ENCODE data around the gene HOXA13. TPM values are rescaled to one million over a fixed set of nuclear protein-coding genes. Genes with fewer than 3 reads are reported as not detected.

Gene HOXA13
- total RNA-seq, 1 donor from 2014 or later: not detected

DNA sequence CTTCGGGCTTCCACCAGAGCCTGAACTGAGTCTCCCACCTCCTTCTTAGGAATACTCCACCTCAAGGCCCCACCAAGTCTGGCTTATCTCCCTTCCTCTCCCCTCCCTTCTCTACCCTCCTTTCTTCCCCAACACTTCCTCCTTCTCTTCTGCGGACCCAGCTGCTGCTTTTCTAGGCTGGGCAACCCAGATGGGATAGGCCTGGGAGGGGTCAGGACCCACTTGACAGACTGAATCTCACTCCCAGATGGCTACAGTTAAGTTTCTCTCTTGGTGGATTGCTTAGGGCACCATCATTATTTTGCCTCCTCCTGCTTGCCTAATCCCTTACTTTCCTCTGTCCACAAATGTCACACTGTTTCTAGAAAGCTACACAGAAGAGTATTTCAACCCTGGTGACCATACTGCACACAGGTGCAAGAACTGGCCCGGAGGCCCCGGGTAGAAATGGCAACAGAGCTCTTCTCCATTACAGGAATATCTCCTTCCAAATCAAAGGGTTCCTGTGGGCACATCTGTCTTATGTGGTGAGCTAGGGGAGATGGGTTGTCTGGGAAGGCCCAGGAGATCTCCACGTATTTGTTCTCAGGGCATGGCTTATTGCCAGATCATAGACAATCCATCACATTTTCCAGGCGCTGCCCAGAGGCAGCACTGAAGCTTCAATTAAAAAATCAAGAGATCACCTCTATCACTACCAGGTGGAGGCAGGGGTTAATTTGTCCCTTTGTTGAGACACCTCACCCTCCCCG lies 9.7 kb downstream of the HOXA13 start:
- no peak overlapping the region for H3K4me3 ChIP-seq (ENCODE audit: low read depth, low read length)
- no peak for DNase-seq (ENCODE audit: low read depth)
- no peak for TF ChIP-seq CTCF (conservative IDR thresholded peaks at IDR 0.05; ENCODE audit: low read depth, low read length)

DNA sequence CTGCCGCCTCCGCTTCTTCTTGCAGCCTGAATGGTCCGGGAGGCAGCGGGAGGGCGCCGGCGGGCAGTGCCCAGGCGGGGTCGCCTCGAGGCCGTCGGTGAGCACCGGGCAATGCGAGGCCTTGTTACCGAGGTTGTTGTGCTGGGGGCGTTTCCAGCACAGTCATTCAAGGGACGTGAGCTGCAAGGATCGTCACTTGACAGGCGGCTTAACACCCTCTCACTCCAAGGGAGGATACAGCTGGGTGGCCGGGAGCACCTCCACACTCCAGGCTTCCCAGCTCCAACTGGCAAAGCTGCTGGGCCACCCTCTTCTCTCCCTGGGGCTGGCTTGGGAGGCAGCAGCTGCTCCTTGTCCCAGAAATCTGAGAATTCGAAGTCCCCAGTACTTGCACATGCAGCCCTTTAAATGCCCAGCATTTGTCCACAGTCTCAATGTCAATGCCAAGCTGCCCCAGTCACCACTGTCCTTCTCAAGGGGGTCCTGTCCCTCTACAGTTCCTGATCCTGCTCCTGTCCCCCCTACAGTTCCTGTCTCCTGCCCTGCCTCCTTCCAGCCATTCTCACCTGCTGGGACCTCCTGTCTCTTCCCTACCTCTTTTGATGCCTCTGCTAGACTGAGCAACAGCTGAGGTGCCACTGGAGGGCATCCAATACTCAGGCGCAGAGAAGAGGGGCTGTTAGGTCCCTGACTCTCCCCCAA lies 10.4 kb downstream of the HOXA13 start:
- H3K4me3 ChIP-seq (ENCODE audit: low read depth, low read length): peak overlapping the region; percentile 42
- DNase-seq (ENCODE audit: low read depth): no peak
- TF ChIP-seq CTCF (conservative IDR thresholded peaks at IDR 0.05; ENCODE audit: low read depth, low read length): no peak

GRCh38 chr7:27188386-27189294 lies 11.3 kb downstream of the HOXA13 start:
- no peak for DNase-seq (ENCODE audit: low read depth)
- no peak for TF ChIP-seq CTCF (conservative IDR thresholded peaks at IDR 0.05; ENCODE audit: low read depth, low read length)
- H3K4me3 ChIP-seq (ENCODE audit: low read depth, low read length): peak overlapping the region; percentile 42

DNA sequence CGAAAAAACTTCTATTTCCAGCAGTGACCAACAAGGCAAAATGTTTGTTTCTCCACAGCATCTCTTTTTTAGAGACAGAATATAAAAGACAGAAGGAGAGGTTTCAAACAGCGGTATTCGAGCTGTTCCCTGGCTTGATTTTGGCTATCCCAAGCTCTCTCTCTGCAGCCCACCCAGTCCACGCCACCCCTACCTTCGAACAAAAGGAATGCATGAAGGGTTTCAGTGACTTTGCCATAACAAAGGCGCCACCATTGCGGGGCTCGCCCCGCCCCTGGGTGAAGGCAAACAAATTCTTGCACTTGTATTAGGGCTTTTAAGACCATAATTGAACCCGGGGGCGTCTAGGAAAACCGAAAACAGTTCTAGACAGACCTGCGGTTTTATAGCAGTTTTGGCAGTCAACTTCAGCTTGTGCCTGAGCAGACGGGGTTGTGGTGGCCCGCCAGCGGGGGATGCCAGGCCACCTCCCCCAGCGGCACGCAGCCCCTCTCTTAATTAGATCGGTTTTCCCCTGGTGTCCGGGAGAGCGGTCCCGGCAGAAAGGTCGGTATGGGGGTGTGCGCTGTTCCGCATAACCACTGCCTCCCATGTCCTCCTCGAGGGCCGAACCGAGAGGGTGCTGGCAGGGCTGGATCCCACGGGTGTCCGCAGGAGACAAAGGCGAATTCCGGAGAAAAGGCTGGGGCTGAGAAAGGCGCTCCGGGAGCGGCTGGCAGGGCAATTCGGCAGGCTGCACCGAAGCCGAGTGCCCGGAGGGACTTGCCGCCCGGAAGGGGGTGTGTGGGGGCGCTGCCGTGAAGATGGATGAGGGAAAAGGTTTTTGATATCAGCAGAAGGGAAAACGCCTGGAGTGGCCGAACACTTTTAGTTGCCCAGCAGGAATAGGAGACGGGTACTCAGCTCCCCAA lies 12.2 kb downstream of the HOXA13 start:
- no peak for TF ChIP-seq CTCF (conservative IDR thresholded peaks at IDR 0.05; ENCODE audit: low read depth, low read length)
- DNase-seq (ENCODE audit: low read depth): no peak
- peak overlapping the region; percentile 42 for H3K4me3 ChIP-seq (ENCODE audit: low read depth, low read length)

DNA sequence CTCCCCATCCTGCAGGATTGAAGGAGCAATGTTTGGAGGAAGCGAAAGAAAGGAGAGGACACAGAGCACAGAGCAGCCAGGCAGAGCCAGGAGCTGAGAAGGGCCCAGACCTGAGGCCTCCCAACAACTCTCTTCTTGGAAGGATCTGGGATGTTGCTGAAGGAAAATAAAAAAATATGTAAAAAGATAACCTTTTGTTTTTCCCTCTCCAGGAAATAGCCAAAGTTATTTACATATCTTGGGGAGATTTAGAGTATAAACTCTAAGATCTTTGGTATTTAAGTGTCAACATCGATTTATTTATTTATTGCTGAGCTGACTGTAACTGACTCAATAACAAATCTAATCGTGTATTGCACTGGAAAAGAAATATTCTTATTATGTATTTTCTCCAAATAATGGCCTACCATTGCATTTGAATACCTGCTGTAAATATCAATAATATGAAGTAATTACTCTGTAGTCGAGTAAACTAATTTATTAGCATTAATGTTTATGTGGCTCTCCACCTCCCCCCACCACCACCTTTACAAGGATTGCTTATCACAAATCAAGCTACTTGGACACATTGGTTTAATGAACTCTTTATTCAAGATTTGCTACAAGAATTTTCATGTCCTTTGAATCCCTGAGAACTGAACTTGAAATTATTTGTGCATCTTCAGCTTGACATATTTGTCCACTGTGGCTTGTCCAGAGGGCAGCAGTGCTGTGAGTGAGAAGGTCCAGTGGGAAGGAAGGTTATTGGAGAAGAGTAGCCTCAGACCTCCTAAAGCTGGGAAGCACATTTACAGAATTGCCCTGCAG lies 13.0 kb downstream of the HOXA13 start:
- no peak for TF ChIP-seq CTCF (conservative IDR thresholded peaks at IDR 0.05; ENCODE audit: low read depth, low read length)
- H3K4me3 ChIP-seq (ENCODE audit: low read depth, low read length): peak overlapping the region; percentile 72
- no peak for DNase-seq (ENCODE audit: low read depth)

Data from epithelial cell of proximal tubule (primary cell).